ENCODE measurements around the gene SPCS2.

GRCh38 chr11:75004215-75004614 lies 55.1 kb downstream of the SPCS2 start:
- TF ChIP-seq YY1 (IDR thresholded peaks at IDR 0.05; ENCODE audit: low read depth, low read length) = no peak
- no peak for TF ChIP-seq EZH2 (IDR thresholded peaks at IDR 0.05; ENCODE audit: low read depth, low read length, severe bottlenecking)
- TF ChIP-seq POLR2AphosphoS5 (IDR thresholded peaks at IDR 0.05; ENCODE audit: low read depth, low read length) = no peak
- TF ChIP-seq NRF1 (IDR thresholded peaks at IDR 0.05; ENCODE audit: low read depth, low read length) = no peak
- TF ChIP-seq CTCF (IDR thresholded peaks at IDR 0.05; ENCODE audit: control extremely low read depth in 1 of 3, insufficient read depth in 1 of 3, low read depth in 1 of 3, low read length in 3 of 3) = no peak
- TF ChIP-seq TEAD4 (IDR thresholded peaks at IDR 0.05; ENCODE audit: low read depth, low read length) = no peak
- TF ChIP-seq HDAC6 (IDR thresholded peaks at IDR 0.05; ENCODE audit: low read depth, low read length) = no peak
- no peak for TF ChIP-seq TBP (IDR thresholded peaks at IDR 0.05; ENCODE audit: low read depth, low read length)
- no peak for TF ChIP-seq POLR2A (IDR thresholded peaks at IDR 0.05; ENCODE audit: control extremely low read depth in 1 of 2, low read depth in 2 of 2, low read length in 2 of 2)
- TF ChIP-seq E2F6 (IDR thresholded peaks at IDR 0.05) = no peak
- no peak for TF ChIP-seq SP2 (IDR thresholded peaks at IDR 0.05; ENCODE audit: low read length)

All from H1 (cell line).